ENCODE data around the gene CRISPLD2. TPM values are rescaled to one million over a fixed set of nuclear protein-coding genes. Genes with fewer than 3 reads are reported as not detected.

The CRISPLD2 gene
- total and polyA plus RNA-seq, 10 of the 15 experiments (the other 5 are each of a cell fraction or from before 2014, with no cell fraction given), result 0.03 to 0.30 (median 0.08) TPM; not detected in 5

- ChIA-PET CTCF (interaction anchor here (0.5 kb wide), 1 partner anchor 118 kb away, joined by 3 read pairs; no protein-coding TSS in a partner anchor), SMC1A (ENCODE audit: uncharacterized antibody, unreplicated experiment) (no interaction called here), POLR2A (no interaction called here), RAD21 (ENCODE audit: unreplicated experiment) (no interaction called here)
- peaks cover 0 to 2% of the 10 kb centered on the region in 2 experiments; a peak in 3 of 4 replicates for H3K27me3 ChIP-seq (replicated peaks in 1 of 2; ENCODE audit: control insufficient read depth in 2 of 2, insufficient read depth in 2 of 2, low read length in 1 of 2)
- H4K20me1 ChIP-seq (ENCODE audit: control insufficient read depth, insufficient read depth), result no peaks in the 10 kb centered on the region
- in situ Hi-C loops (cut with MboI), result no loop called here
- intact Hi-C loops (cut with micrococcal nuclease; ENCODE audit: unreplicated experiment), result no loop called here
- H3K27ac ChIP-seq (ENCODE audit: control insufficient read depth, insufficient read depth), result no peak overlapping the region
- no peaks in the 10 kb centered on the region for H3K36me3 ChIP-seq (ENCODE audit: control insufficient read depth in 2 of 2, insufficient read depth in 2 of 2, low read length in 1 of 2)
- H3K4me1 ChIP-seq (ENCODE audit: control insufficient read depth, insufficient read depth, low read length), result no peaks in the 10 kb centered on the region
- ATAC-seq, result no peak
- H3K4me3 ChIP-seq, result no peak overlapping the region
- no TSS peak for BruUV-seq (replicated peaks)
- TF ChIP-seq, protein P1, sequence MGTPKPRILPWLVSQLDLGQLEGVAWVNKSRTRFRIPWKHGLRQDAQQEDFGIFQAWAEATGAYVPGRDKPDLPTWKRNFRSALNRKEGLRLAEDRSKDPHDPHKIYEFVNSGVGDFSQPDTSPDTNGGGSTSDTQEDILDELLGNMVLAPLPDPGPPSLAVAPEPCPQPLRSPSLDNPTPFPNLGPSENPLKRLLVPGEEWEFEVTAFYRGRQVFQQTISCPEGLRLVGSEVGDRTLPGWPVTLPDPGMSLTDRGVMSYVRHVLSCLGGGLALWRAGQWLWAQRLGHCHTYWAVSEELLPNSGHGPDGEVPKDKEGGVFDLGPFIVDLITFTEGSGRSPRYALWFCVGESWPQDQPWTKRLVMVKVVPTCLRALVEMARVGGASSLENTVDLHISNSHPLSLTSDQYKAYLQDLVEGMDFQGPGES (IDR thresholded peaks at IDR 0.05), result no peak
- no peak for TF ChIP-seq RELA (IDR thresholded peaks at IDR 0.05; ENCODE audit: borderline replicate concordance, partially characterized antibody)
- TF ChIP-seq, protein P2, sequence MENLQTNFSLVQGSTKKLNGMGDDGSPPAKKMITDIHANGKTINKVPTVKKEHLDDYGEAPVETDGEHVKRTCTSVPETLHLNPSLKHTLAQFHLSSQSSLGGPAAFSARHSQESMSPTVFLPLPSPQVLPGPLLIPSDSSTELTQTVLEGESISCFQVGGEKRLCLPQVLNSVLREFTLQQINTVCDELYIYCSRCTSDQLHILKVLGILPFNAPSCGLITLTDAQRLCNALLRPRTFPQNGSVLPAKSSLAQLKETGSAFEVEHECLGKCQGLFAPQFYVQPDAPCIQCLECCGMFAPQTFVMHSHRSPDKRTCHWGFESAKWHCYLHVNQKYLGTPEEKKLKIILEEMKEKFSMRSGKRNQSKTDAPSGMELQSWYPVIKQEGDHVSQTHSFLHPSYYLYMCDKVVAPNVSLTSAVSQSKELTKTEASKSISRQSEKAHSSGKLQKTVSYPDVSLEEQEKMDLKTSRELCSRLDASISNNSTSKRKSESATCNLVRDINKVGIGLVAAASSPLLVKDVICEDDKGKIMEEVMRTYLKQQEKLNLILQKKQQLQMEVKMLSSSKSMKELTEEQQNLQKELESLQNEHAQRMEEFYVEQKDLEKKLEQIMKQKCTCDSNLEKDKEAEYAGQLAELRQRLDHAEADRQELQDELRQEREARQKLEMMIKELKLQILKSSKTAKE (IDR thresholded peaks at IDR 0.05; ENCODE audit: low read depth, poor library complexity, severe bottlenecking), result no peak
- TF ChIP-seq ZNF24 (IDR thresholded peaks at IDR 0.05), result no peak
- no peak for TF ChIP-seq TBL1XR1 (IDR thresholded peaks at IDR 0.05; ENCODE audit: low read depth, low read length)
- no peak for TF ChIP-seq DPF2 (IDR thresholded peaks at IDR 0.05)
- TF ChIP-seq POU2F2 (IDR thresholded peaks at IDR 0.05; ENCODE audit: borderline replicate concordance, low read depth, low read length), result no peak
- TF ChIP-seq NFIC (IDR thresholded peaks at IDR 0.05; ENCODE audit: low read depth, low read length), result no peak
- no peak for TF ChIP-seq SMC3 (IDR thresholded peaks at IDR 0.05; ENCODE audit: borderline replicate concordance, low read length)
- no peak for TF ChIP-seq IKZF2 (IDR thresholded peaks at IDR 0.05)
- FAIRE-seq, result no peak
- no peak for DNase-seq (ENCODE audit: low read depth, low spot score)
- no peaks in the 10 kb centered on the region for H3K9me3 ChIP-seq (replicated peaks; ENCODE audit: control insufficient read depth, insufficient read depth, low read length)
- WGBS (ENCODE audit: insufficient coverage, insufficient replicate concordance, low lambda C conversion rate, missing lambda C conversion rate), result 3% methylated on average over 16 of the region's 16 CpGs
- no peak overlapping the region for H2AFZ ChIP-seq (ENCODE audit: control insufficient read depth, low read depth, low read length)
- H3K9ac ChIP-seq (ENCODE audit: control insufficient read depth, insufficient read depth, low read length), result no peak overlapping the region
- no peaks in the 10 kb centered on the region for H3K79me2 ChIP-seq (ENCODE audit: control insufficient read depth, insufficient read depth, low read length)
- H3K4me2 ChIP-seq (ENCODE audit: control insufficient read depth, insufficient read depth), result no peak overlapping the region
Measured at GRCh38 chr16:84853534-84853933, 33.7 kb downstream of the CRISPLD2 start.

All from GM12878 (cell line).